Ectodermal cell (in vitro differentiated cells): ENCODE data around the gene MINDY4.

Experiments used
- H3K27ac ChIP-seq: 2 replicates; pipeline ENCODE4 v1.7.0; 2013; ENCODE audit warnings: mild to moderate bottlenecking, low read depth, low read length; ENCODE audit not compliant: insufficient read depth, poor library complexity, severe bottlenecking
- H3K27me3 ChIP-seq: 2 replicates; pipeline ENCODE4 v1.7.0; 2013; ENCODE audit warnings: mild to moderate bottlenecking, low read length; ENCODE audit not compliant: insufficient read depth, control insufficient read depth, poor library complexity, severe bottlenecking
- H3K36me3 ChIP-seq: one replicate; pipeline ENCODE4 v1.7.0; 2013; ENCODE audit warnings: low read length; ENCODE audit not compliant: control insufficient read depth, insufficient read depth
- H3K4me1 ChIP-seq: one replicate; pipeline ENCODE4 v1.7.0; 2013; ENCODE audit warnings: low read length; ENCODE audit not compliant: control insufficient read depth, insufficient read depth
- H3K4me3 ChIP-seq: 2 replicates; pipeline ENCODE4 v1.7.0; 2013; ENCODE audit warnings: low read depth, low read length, control low read depth; ENCODE audit not compliant: insufficient read depth
- H3K9me3 ChIP-seq: 2 replicates; pipeline ENCODE4 v1.7.0; 2013; ENCODE audit warnings: mild to moderate bottlenecking, low read length, moderate library complexity; ENCODE audit not compliant: control insufficient read depth
- WGBS, 2 experiments: methylation state at CpG; one replicate each; pipeline ENCODE4 v1.1.7; 2013; ENCODE audit warnings: missing lambda C conversion rate in 2 of 2; 5-methylcytosine and 5-hydroxymethylcytosine counted together

Gene MINDY4

DNA sequence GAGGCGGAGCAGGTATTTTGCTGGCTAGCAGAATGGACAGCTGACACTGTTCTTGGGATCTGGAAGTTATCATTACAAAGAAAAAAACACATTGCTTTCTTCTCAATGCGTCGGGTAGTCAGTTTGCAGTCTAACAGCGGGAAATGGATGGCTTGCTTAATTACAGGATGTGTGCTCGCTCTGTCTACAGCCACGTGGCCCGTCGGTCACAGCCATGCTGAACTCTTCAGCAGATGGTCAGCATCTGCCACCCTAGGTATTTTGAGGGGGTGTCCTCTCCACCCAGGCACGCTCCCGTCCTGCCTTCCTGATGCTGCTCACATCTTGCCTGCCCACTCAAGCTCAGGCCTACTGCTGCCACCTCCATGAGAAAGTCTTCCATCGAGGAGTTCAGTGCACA lies 39.6 kb upstream of the MINDY4 start:
- H3K9me3 ChIP-seq, result no peaks in the 10 kb centered on the region
- H3K27ac ChIP-seq, result no peak overlapping the region
- WGBS, 2 experiments, result 89% methylated on average over 11 of the region's 11 CpGs
- no peaks in the 10 kb centered on the region for H3K36me3 ChIP-seq
- H3K4me3 ChIP-seq, result no peak overlapping the region
- peaks cover 6% of the 10 kb centered on the region for H3K4me1 ChIP-seq
- no peaks in the 10 kb centered on the region for H3K27me3 ChIP-seq

DNA sequence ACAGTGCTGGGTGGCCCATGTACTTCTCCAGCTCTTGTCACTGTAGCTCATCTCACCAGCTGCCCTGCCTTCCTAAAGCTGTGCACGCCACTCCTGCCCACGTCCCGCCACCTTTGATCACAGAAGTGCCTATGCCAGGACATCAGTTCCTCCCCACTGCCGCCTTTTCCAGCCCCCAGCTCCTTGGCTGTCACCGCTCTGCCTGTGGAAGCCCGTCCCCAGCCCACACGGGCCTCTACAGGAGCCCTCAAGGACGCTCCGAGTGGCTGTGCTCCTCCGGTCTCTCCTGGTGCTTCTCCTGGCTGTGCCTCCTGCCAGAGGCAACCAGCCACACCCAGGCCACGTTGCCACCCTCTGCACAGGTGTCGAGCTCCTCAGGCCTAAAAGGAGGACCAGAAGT lies 38.6 kb upstream of the MINDY4 start:
- H3K36me3 ChIP-seq, result no peaks in the 10 kb centered on the region
- H3K4me3 ChIP-seq, result no peak overlapping the region
- H3K27me3 ChIP-seq, result no peaks in the 10 kb centered on the region
- H3K9me3 ChIP-seq, result no peaks in the 10 kb centered on the region
- no peaks in the 10 kb centered on the region for H3K4me1 ChIP-seq
- no peak overlapping the region for H3K27ac ChIP-seq
- WGBS, 2 experiments, result 86% methylated on average over 12 of the region's 12 CpGs

DNA sequence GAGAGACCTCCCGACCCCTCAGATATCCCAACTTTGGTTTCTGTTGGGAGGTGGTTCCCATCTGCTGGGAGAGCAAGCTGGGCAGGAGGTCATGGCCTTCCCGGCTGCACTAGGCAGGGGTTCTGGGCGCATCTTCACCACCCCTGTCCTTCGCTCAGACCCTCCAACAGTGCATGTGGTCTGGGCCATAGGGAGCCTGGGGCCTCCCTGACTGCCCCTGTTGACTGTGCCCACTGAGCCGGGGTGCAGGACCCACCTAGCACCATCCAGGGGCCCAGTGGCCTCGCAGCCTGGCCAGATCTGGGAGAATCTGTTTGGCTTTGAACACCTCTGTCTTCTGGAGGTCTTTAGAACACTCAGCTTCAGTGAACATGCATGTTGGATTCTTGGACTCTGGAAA lies 38.0 kb upstream of the MINDY4 start:
- 93% methylated on average over 6 of the region's 6 CpGs for WGBS, 2 experiments
- Histone ChIP-seq H3K4me3 (no peak overlapping the region), H3K36me3 (no peaks in the 10 kb centered on the region), H3K9me3 (no peaks in the 10 kb centered on the region), H3K4me1 (no peaks in the 10 kb centered on the region), H3K27me3 (no peaks in the 10 kb centered on the region), H3K27ac (no peak overlapping the region)

DNA sequence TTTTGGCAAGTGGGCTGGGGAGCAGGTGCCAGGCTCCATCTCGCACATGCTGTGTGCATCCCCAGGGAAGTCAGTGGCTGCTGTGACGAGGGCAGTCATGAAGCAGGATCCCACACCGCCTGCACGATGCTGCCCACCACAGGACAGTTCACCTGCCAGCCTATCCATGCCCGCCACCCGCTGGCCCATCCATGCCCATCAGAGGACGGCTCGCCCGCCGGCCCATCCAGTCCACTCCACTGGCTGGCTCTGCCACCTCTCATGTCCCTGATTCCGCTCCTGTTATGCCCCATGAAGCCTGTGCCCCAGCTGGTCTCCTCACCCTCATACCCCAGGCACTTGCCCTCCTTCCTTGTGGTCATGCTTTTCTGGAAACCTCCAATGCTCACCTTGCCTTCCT lies 37.5 kb upstream of the MINDY4 start:
- Histone ChIP-seq H3K27ac (no peak overlapping the region), H3K27me3 (no peaks in the 10 kb centered on the region), H3K36me3 (no peaks in the 10 kb centered on the region), H3K9me3 (no peaks in the 10 kb centered on the region), H3K4me1 (no peaks in the 10 kb centered on the region), H3K4me3 (no peak overlapping the region)
- WGBS, 2 experiments, result 95% methylated on average over 11 of the region's 11 CpGs

DNA sequence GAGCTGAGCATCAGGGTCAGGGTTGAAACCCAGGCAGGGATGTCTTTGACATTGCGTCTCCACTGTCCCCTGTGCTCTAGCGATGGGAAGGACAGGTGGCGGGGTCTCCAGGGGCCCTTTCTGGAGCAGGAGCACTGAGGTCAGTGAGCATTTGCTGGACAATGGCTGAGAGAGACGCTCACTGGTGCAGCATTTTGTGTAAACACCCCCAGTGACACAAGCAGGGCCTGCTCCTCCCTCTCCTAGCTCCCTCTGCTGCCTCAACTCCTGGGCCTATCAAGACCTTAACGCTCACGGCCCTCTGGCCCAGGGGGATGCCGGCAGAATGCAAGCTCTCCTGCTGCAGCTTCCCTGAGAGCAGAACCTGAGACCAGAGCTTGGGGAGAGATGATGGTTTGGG lies 36.7 kb upstream of the MINDY4 start:
- no peak overlapping the region for H3K4me3 ChIP-seq
- 73 to 76% methylated on average over 7 of the region's 7 CpGs for WGBS, 2 experiments
- no peaks in the 10 kb centered on the region for H3K4me1 ChIP-seq
- H3K36me3 ChIP-seq, result no peaks in the 10 kb centered on the region
- H3K9me3 ChIP-seq, result no peaks in the 10 kb centered on the region
- no peaks in the 10 kb centered on the region for H3K27me3 ChIP-seq
- no peak overlapping the region for H3K27ac ChIP-seq

- Histone ChIP-seq H3K27ac (no peak overlapping the region), H3K27me3 (no peaks in the 10 kb centered on the region), H3K36me3 (no peaks in the 10 kb centered on the region), H3K4me3 (no peak overlapping the region), H3K9me3 (no peaks in the 10 kb centered on the region), H3K4me1 (no peaks in the 10 kb centered on the region)
- 88 to 99% methylated on average over 3 of the region's 3 CpGs for WGBS, 2 experiments
Observed at GRCh38 chr7:30735631-30736030, 35.6 kb upstream of the MINDY4 start.

DNA sequence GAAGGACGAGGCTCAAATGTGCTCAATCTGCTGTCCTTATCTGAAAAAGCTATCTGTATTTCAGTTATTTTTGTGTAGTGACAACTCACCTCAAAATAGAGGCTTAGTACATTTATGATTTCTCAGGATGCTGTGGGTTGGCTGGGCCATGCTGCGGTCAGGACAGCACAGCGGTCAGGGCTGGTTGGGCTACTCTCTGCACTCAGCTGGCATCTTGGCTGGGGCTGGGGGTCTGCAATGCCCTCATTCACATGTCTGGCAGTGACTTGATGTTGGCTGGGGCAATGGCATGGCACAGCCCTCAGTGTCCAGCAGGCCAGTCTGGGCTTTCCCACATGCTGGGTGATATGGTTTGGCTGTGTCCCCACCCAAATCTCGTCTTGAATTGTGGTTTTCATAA lies 34.9 kb upstream of the MINDY4 start:
- H3K27me3 ChIP-seq, result no peaks in the 10 kb centered on the region
- H3K4me1 ChIP-seq, result no peaks in the 10 kb centered on the region
- no peak overlapping the region for H3K27ac ChIP-seq
- 92 to 95% methylated on average over 4 of the region's 4 CpGs for WGBS, 2 experiments
- H3K9me3 ChIP-seq, result no peaks in the 10 kb centered on the region
- no peaks in the 10 kb centered on the region for H3K36me3 ChIP-seq
- no peak overlapping the region for H3K4me3 ChIP-seq

DNA sequence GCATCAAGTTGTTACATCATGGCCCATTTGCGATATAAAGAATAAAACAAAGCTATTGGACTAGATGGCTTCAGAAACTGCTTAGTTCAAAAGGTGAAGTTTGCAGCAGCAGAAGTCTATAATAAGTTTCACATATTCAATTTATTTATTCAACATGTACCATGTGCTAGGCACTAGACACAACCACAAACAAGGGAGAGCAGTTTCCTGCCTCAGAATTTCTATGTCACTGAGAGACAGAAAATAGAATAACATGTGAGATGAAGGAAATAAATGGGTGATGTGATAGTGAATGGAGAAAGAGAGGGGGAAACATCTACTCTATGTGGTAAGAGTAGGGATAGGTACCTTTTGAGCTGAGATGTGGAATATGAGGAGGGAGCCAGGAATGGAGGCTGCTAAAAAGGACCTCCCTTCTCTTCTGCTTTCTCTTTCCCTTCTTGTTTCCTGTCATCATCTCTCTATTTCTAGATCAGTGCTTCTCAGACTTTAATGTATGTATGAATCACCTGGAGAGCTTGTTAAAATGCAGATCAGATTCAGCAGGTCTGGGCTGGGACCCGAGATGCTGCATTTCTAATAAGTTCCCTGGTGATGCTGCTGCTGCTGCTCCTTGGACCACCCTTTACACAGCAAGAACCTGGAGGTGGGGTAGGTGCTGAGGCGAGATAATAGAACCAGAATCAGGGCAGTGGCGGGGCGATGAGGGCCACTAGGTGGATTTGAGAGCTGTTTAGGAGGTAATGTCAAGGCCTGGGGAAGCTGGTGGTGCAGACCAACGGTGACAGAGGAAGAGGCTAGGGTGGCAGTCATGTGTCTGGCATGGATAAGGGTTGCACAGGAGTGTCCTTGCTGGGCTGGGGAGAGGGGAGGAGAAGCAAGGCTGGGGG lies 32.9 kb upstream of the MINDY4 start:
- Histone ChIP-seq H3K27me3 (no peaks in the 10 kb centered on the region), H3K9me3 (no peaks in the 10 kb centered on the region), H3K36me3 (no peaks in the 10 kb centered on the region), H3K27ac (no peak overlapping the region), H3K4me3 (no peak overlapping the region), H3K4me1 (no peaks in the 10 kb centered on the region)
- 92 to 97% methylated on average over 6 of the region's 6 CpGs for WGBS, 2 experiments

DNA sequence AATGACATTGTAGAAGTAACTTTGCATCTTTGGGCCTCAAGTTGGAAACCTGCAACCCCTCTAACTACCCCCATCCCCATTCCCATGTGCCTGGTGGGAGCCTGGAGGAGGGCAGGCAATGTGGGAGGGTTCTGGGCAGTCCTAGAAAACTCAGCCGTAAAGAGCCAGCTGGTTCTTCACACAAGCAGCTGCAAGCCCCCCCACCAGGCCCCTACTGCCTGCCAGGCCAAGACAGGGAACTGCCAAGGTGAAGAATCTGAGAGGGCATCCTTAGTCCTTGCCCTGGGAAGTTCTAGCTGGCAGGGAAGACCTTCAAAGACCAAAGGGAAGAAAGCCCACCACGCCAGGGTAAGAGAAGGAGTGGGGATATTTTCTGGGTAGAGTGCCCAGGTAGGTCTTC lies 31.5 kb upstream of the MINDY4 start:
- H3K9me3 ChIP-seq, result no peaks in the 10 kb centered on the region
- H3K4me3 ChIP-seq, result no peak overlapping the region
- no peaks in the 10 kb centered on the region for H3K36me3 ChIP-seq
- H3K27me3 ChIP-seq, result no peaks in the 10 kb centered on the region
- no peak overlapping the region for H3K27ac ChIP-seq
- 90% methylated on average over 2 of the region's 2 CpGs for WGBS, 2 experiments
- no peaks in the 10 kb centered on the region for H3K4me1 ChIP-seq

GRCh38 chr7:30740417-30741181 lies 30.6 kb upstream of the MINDY4 start:
- Histone ChIP-seq H3K27me3 (no peaks in the 10 kb centered on the region), H3K4me3 (no peak overlapping the region), H3K36me3 (no peaks in the 10 kb centered on the region), H3K27ac (no peak overlapping the region), H3K9me3 (no peaks in the 10 kb centered on the region), H3K4me1 (no peaks in the 10 kb centered on the region)
- 50 to 51% methylated on average over 14 of the region's 14 CpGs for WGBS, 2 experiments
